HepG2 (cell line): ENCODE data around the gene ADAMTS13. TPM values are rescaled to one million over a fixed set of nuclear protein-coding genes. Genes with fewer than 3 reads are reported as not detected.

Experiments
- ETV5 ChIP-seq: IDR thresholded peaks from 2 replicates; pipeline ENCODE4 v1.6.1; 2018; ENCODE audit warnings: missing biosample characterization, missing genetic modification reagents, inconsistent platforms, borderline replicate concordance
- GTF3A ChIP-seq: sonication (generic); formaldehyde crosslinking; conservative IDR thresholded peaks from 2 replicates; pipeline ENCODE4 v1.4.0; 2020; ENCODE audit warnings: mild to moderate bottlenecking, missing genetic modification reagents
- HDAC6 ChIP-seq: fragments of 200-600 bp; sonication (generic); IDR thresholded peaks from 2 replicates; pipeline ENCODE4 v1.7.0; 2017; ENCODE audit warnings: mild to moderate bottlenecking, antibody characterized with exemption, low read length, low read depth
- IRF2 ChIP-seq: IDR thresholded peaks from 2 replicates; pipeline ENCODE4 v1.6.1; 2018; ENCODE audit warnings: missing genetic modification reagents, missing compliant biosample characterization
- KLF15 ChIP-seq: sonication (generic); formaldehyde crosslinking; IDR thresholded peaks from 2 replicates; pipeline ENCODE4 v1.8.1; 2023; ENCODE audit warnings: borderline replicate concordance, mild to moderate bottlenecking, inconsistent platforms, missing genetic modification reagents, mixed read lengths
- NBN ChIP-seq: fragments of 450-650 bp; conservative IDR thresholded peaks from 2 replicates; pipeline ENCODE4 v1.6.1; 2017
- NFE2 ChIP-seq: sonication (generic); formaldehyde crosslinking; IDR thresholded peaks from 2 replicates; pipeline ENCODE4 v1.4.0; 2020; ENCODE audit warnings: missing genetic modification reagents
- PLRG1 ChIP-seq: fragments of 450-650 bp; conservative IDR thresholded peaks from 2 replicates; pipeline ENCODE4 v1.6.1; 2016
- RARG ChIP-seq: sonication (generic); formaldehyde crosslinking; IDR thresholded peaks from 2 replicates; pipeline ENCODE4 v1.4.0; 2020; ENCODE audit warnings: low read depth, mild to moderate bottlenecking, missing genetic modification reagents
- RXRA ChIP-seq: sonication (generic); formaldehyde crosslinking; IDR thresholded peaks from 2 replicates; pipeline ENCODE4 v1.5.1; 2020; ENCODE audit warnings: missing genetic modification reagents
- TP53 ChIP-seq: sonication (generic); formaldehyde crosslinking; conservative IDR thresholded peaks from 2 replicates; pipeline ENCODE4 v1.4.0; 2020; ENCODE audit warnings: missing genetic modification reagents
- ZBTB1 ChIP-seq: sonication (generic); formaldehyde crosslinking; IDR thresholded peaks from 2 replicates; pipeline ENCODE4 v1.4.0; 2020; ENCODE audit warnings: missing genetic modification reagents, borderline replicate concordance
- ZFP91 ChIP-seq: sonication (generic); formaldehyde crosslinking; IDR thresholded peaks from 2 replicates; pipeline ENCODE4 v1.9.0; 2022; ENCODE audit warnings: missing genetic modification reagents, mild to moderate bottlenecking, borderline replicate concordance
- ZIK1 ChIP-seq: sonication (generic); formaldehyde crosslinking; IDR thresholded peaks from 2 replicates; pipeline ENCODE4 v1.5.0; 2020; ENCODE audit warnings: mild to moderate bottlenecking, low read depth, missing genetic modification reagents, borderline replicate concordance
- ZNF253 ChIP-seq: sonication (generic); formaldehyde crosslinking; IDR thresholded peaks from 2 replicates; pipeline ENCODE4 v1.8.0; 2022; ENCODE audit warnings: mild to moderate bottlenecking, missing genetic modification reagents, borderline replicate concordance
- ZNF260 ChIP-seq: sonication (generic); formaldehyde crosslinking; IDR thresholded peaks from 2 replicates; pipeline ENCODE4 v1.4.0; 2020; ENCODE audit warnings: missing genetic modification reagents, low read depth, mild to moderate bottlenecking, borderline replicate concordance
- ZNF292 ChIP-seq: sonication (generic); formaldehyde crosslinking; IDR thresholded peaks from 2 replicates; pipeline ENCODE4 v1.8.1; 2022; ENCODE audit warnings: mild to moderate bottlenecking, low read depth, missing genetic modification reagents, borderline replicate concordance
- ZNF570 ChIP-seq: sonication (generic); formaldehyde crosslinking; IDR thresholded peaks from 2 replicates; pipeline ENCODE4 v1.4.0; 2020; ENCODE audit warnings: mild to moderate bottlenecking, missing genetic modification reagents, borderline replicate concordance
- ZNF770 ChIP-seq: sonication (generic); formaldehyde crosslinking; IDR thresholded peaks from 2 replicates; pipeline ENCODE4 v1.5.0; 2020; ENCODE audit warnings: mild to moderate bottlenecking, missing genetic modification reagents
- ZNF816 ChIP-seq: sonication (generic); formaldehyde crosslinking; IDR thresholded peaks from 2 replicates; pipeline ENCODE4 v1.8.0; 2022; ENCODE audit warnings: missing genetic modification reagents, mild to moderate bottlenecking, borderline replicate concordance
- ZNF83 ChIP-seq: sonication (generic); formaldehyde crosslinking; IDR thresholded peaks from 2 replicates; pipeline ENCODE4 v1.4.0; 2020; ENCODE audit warnings: missing genetic modification reagents, mild to moderate bottlenecking, borderline replicate concordance
- polyA plus RNA-seq, 8 experiments: library from polyadenylated mRNA; depleted of rRNA in 3 of 8; stranded (reverse) in 7 of 8; unstranded in 1 of 8; fragments of >200 nt; fragmentation: Illumina TruSeq in 4 of 8; extraction: Trizol in 4 of 8; gene quantifications; 2 replicates each; pipeline versions ENCODE4 v1.2.1 to v1.2.3, GENCODE V29; 2011 to 2016; ENCODE audit warnings: low read depth in 4 of 8, missing spikeins in 1 of 8, mixed read lengths in 1 of 8; ENCODE audit not compliant: insufficient read depth in 1 of 8
- total RNA-seq, 5 experiments: library from RNA; depleted of rRNA; stranded (reverse); fragments of >200 nt; fragmentation: Illumina TruSeq; extraction: Trizol; gene quantifications; 2 replicates each; pipeline ENCODE4 v1.2.3, GENCODE V29; 2016; ENCODE audit warnings: low read depth in 1 of 5
- TF ChIP-seq, protein P1 (sequence below): conservative IDR thresholded peaks from 2 replicates; pipeline ENCODE4 v1.6.1; 2018; ENCODE audit warnings: missing genetic modification reagents
- TF ChIP-seq, protein P2 (sequence below): sonication (generic); formaldehyde crosslinking; IDR thresholded peaks from 2 replicates; pipeline ENCODE4 v1.8.1; 2022; ENCODE audit warnings: low read depth, mild to moderate bottlenecking, missing genetic modification reagents

ADAMTS13 gene
- total and polyA plus RNA-seq, 2 of the 13 experiments (the other 11 are each of a cell fraction or from before 2014, with no cell fraction given) = 0.91 to 4.5 TPM

GRCh38 chr9:133394687-133395271 lies 27.4 kb upstream of the ADAMTS13 start (continued):
- TF ChIP-seq TP53 (CRISPR knock-in tag) (no peak), RARG (CRISPR knock-in tag) (no peak), ZNF570 (CRISPR knock-in tag) (no peak), ZNF770 (CRISPR knock-in tag) (0 out of 2 replicates have a peak, but pooled peaks have one; percentile 45), ZNF816 (CRISPR knock-in tag) (no peak; the same call in 1 of the 2 replicates), NBN (no peak), ZIK1 (no peak), HDAC6 (no peak), ZNF292 (CRISPR knock-in tag) (peak; percentile 49; the same call in 1 of the 2 replicates), NFE2 (CRISPR knock-in tag) (no peak), RXRA (CRISPR knock-in tag) (0 out of 2 replicates have a peak, but pooled peaks have one; percentile 46), KLF15 (CRISPR knock-in tag) (no peak), ZNF83 (CRISPR knock-in tag) (no peak), ZBTB1 (CRISPR knock-in tag) (no peak), ZNF253 (CRISPR knock-in tag) (no peak), IRF2 (CRISPR knock-in tag) (no peak), GTF3A (CRISPR knock-in tag) (no peak), ZNF260 (CRISPR knock-in tag) (no peak), PLRG1 (no peak), ZFP91 (CRISPR knock-in tag) (peak; percentile 73; the same call in 1 of the 2 replicates), ETV5 (CRISPR knock-in tag) (peak; percentile 51; the same call in 1 of the 2 replicates)
- TF ChIP-seq, protein P1, sequence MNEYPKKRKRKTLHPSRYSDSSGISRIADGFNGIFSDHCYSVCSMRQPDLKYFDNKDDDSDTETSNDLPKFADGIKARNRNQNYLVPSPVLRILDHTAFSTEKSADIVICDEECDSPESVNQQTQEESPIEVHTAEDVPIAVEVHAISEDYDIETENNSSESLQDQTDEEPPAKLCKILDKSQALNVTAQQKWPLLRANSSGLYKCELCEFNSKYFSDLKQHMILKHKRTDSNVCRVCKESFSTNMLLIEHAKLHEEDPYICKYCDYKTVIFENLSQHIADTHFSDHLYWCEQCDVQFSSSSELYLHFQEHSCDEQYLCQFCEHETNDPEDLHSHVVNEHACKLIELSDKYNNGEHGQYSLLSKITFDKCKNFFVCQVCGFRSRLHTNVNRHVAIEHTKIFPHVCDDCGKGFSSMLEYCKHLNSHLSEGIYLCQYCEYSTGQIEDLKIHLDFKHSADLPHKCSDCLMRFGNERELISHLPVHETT (CRISPR knock-in tag) = no peak
- TF ChIP-seq, protein P2, sequence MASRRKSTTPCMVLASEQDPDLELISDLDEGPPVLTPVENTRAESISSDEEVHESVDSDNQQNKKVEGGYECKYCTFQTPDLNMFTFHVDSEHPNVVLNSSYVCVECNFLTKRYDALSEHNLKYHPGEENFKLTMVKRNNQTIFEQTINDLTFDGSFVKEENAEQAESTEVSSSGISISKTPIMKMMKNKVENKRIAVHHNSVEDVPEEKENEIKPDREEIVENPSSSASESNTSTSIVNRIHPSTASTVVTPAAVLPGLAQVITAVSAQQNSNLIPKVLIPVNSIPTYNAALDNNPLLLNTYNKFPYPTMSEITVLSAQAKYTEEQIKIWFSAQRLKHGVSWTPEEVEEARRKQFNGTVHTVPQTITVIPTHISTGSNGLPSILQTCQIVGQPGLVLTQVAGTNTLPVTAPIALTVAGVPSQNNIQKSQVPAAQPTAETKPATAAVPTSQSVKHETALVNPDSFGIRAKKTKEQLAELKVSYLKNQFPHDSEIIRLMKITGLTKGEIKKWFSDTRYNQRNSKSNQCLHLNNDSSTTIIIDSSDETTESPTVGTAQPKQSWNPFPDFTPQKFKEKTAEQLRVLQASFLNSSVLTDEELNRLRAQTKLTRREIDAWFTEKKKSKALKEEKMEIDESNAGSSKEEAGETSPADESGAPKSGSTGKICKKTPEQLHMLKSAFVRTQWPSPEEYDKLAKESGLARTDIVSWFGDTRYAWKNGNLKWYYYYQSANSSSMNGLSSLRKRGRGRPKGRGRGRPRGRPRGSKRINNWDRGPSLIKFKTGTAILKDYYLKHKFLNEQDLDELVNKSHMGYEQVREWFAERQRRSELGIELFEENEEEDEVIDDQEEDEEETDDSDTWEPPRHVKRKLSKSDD (CRISPR knock-in tag) = no peak
